Measurements from ENCODE around the gene PSAPL1. TPM values are rescaled to one million over a fixed set of nuclear protein-coding genes. Genes with fewer than 3 reads are reported as not detected.

The PSAPL1 gene
- total and polyA plus RNA-seq, 2 of the 8 experiments (the other 6 are each of a cell fraction or from before 2014, with no cell fraction given): 0.03 TPM; not detected in 1

DNA sequence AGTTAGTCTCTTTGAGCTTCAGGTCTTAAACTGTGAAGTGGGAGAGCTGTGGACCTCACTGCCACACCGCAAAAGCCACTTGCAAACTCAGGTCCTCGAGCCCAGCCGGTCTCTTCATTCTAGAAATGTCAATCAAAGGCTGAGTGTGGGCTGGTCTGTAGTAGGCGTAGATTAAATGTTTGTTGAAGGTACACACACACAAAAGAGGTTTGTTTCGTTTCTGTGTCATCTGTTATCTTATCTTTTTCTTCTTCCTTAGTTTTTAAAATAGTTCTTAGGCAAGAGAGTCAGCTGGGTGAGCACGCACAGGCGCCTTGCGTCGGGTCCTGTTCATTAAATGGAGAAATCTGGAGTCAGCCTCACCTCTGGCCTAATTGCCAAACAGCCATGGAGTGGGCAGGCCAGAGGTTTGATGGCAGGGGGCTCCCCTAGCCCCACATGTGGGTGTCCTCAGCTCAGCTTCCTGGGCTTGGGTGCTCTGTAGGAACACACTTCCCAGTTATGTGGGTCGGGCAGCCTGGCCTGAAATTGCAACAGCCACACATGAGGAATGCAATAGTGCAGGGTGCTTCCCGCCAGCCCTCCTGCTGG is 836 bp upstream of the PSAPL1 start:
- no peak overlapping the region for H2AK5ac ChIP-seq (ENCODE audit: low read depth, low read length)
- no peak overlapping the region for H3K14ac ChIP-seq (ENCODE audit: insufficient read length)
- no peak overlapping the region; the same call in 1 of the 2 replicates for H3K18ac ChIP-seq (ENCODE audit: extremely low read depth, low read length)
- H3K27ac ChIP-seq (ENCODE audit: low read depth, low read length): no peak overlapping the region
- no peak overlapping the region for H2BK5ac ChIP-seq (ENCODE audit: low read depth, low read length)
- no peak for FAIRE-seq
- H3K79me2 ChIP-seq (ENCODE audit: control insufficient read depth in 1 of 2, insufficient read depth in 2 of 2, low read length in 2 of 2): no peaks in the 10 kb centered on the region
- no peak overlapping the region for H2AFZ ChIP-seq (ENCODE audit: low read length)
- peak overlapping the region; percentile 70 for H3K4ac ChIP-seq (replicated peaks; ENCODE audit: insufficient read length, low read depth, low read length)
- POLR2A ChIA-PET (ENCODE audit: partially characterized antibody): interaction anchor here (1.1 kb wide), 1 partner anchor 9 kb away, joined by 3 read pairs; no protein-coding TSS in a partner anchor
- H3K4me2 ChIP-seq (ENCODE audit: insufficient read depth in 1 of 2, low read depth in 2 of 2, low read length in 2 of 2): no peak overlapping the region
- 0 out of 4 replicates have a peak, but pooled peaks cover 0 to 9% of the 10 kb centered on the region in 2 experiments for H3K9me3 ChIP-seq (ENCODE audit: insufficient read depth in 2 of 2, low read depth in 1 of 2, low read length in 1 of 2)
- H3K4me3 ChIP-seq (ENCODE audit: extremely low read depth in 1 of 4, insufficient read depth in 2 of 4, low read depth in 3 of 4, low read length in 4 of 4): no peak overlapping the region
- H4K5ac ChIP-seq (ENCODE audit: insufficient read length, low read depth, low read length): no peak overlapping the region
- no peaks in the 10 kb centered on the region; a peak in 1 of 7 replicates for H3K27me3 ChIP-seq (replicated peaks in 1 of 4; ENCODE audit: control insufficient read depth in 3 of 4, extremely low read depth in 1 of 4, insufficient read depth in 3 of 4, low read length in 3 of 4)
- WGBS, 2 experiments (ENCODE audit: extremely low coverage in 1 of 2, insufficient coverage in 1 of 2, insufficient read length in 1 of 2, insufficient replicate concordance in 2 of 2, low coverage in 1 of 2, low lambda C conversion rate in 2 of 2, missing lambda C conversion rate in 1 of 2): 91% methylated on average over 11 of the region's 11 CpGs; no CpG with 5 or more reads in 1 of the 2 experiments
- DNase-seq (ENCODE audit: low read depth in 1 of 2, low spot score in 2 of 2): no peak
- H3K23ac ChIP-seq (ENCODE audit: insufficient read length): no peak overlapping the region
- 0 out of 2 replicates have a peak overlapping the region, but pooled peaks have one; percentile 50 for H2BK12ac ChIP-seq (ENCODE audit: low read depth, low read length)
- no peak overlapping the region for H2BK15ac ChIP-seq (ENCODE audit: low read length)
- H2BK120ac ChIP-seq (replicated peaks; ENCODE audit: low read depth, low read length): peak overlapping the region; percentile 34
- no peak overlapping the region for H3K56ac ChIP-seq (replicated peaks; ENCODE audit: insufficient read length, low read depth, low read length)
- CTCF ChIA-PET (ENCODE audit: partially characterized antibody): interaction anchor here (0.8 to 1.5 kb wide), 3 partner anchors 18 to 96 kb away, joined by 3 read pairs; no protein-coding TSS in a partner anchor
- H3K23me2 ChIP-seq (ENCODE audit: low read depth, low read length): no peaks in the 10 kb centered on the region
- no peaks in the 10 kb centered on the region for H3K79me1 ChIP-seq (ENCODE audit: low read depth, low read length)
- H3K4me1 ChIP-seq (replicated peaks in 1 of 4; ENCODE audit: control insufficient read depth in 3 of 4, insufficient read depth in 4 of 4, low read length in 3 of 4): peaks cover 0 to 7% (median 6%) of the 10 kb centered on the region in 4 experiments; a peak in 4 of 7 replicates
- no peaks in the 10 kb centered on the region for H3K36me3 ChIP-seq (ENCODE audit: control insufficient read depth in 2 of 4, insufficient read depth in 4 of 4, low read length in 3 of 4)
- H4K8ac ChIP-seq (ENCODE audit: extremely low read depth, insufficient read depth, low read length): no peak overlapping the region
- no peaks in the 10 kb centered on the region for H4K20me1 ChIP-seq (replicated peaks in 1 of 2; ENCODE audit: control insufficient read depth in 1 of 2, insufficient read depth in 2 of 2, low read length in 2 of 2)
- H4K91ac ChIP-seq (replicated peaks; ENCODE audit: insufficient read length, low read length): no peak overlapping the region
- H2BK20ac ChIP-seq (ENCODE audit: low read length): no peak overlapping the region
- no peak overlapping the region for H3K9ac ChIP-seq (replicated peaks in 1 of 4; ENCODE audit: extremely low read depth in 1 of 4, low read depth in 3 of 4, low read length in 3 of 4)
- TF ChIP-seq MAX (IDR thresholded peaks at IDR 0.05) (no peak), CHD1 (IDR thresholded peaks at IDR 0.05; ENCODE audit: low read depth, low read length) (no peak), POU5F1 (IDR thresholded peaks at IDR 0.05; ENCODE audit: low read depth, low read length) (no peak), ATF2 (IDR thresholded peaks at IDR 0.05; ENCODE audit: low read length) (no peak), HDAC6 (IDR thresholded peaks at IDR 0.05; ENCODE audit: low read depth, low read length) (no peak), EP300 (IDR thresholded peaks at IDR 0.05; ENCODE audit: borderline replicate concordance in 1 of 2, low read depth in 2 of 2, low read length in 2 of 2) (no peak), SP2 (IDR thresholded peaks at IDR 0.05; ENCODE audit: low read length) (no peak), ZNF274 (IDR thresholded peaks at IDR 0.05; ENCODE audit: borderline replicate concordance, extremely low read depth, low read length) (no peak), NRF1 (IDR thresholded peaks at IDR 0.05; ENCODE audit: low read depth, low read length) (no peak)
- TF ChIP-seq, protein P1, sequence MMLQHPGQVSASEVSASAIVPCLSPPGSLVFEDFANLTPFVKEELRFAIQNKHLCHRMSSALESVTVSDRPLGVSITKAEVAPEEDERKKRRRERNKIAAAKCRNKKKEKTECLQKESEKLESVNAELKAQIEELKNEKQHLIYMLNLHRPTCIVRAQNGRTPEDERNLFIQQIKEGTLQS (IDR thresholded peaks at IDR 0.05; ENCODE audit: insufficient read depth, low read depth, low read length): no peak

All from H1 (cell line).